Measurements from ENCODE around the gene OR5B21.

Gene OR5B21

DNA sequence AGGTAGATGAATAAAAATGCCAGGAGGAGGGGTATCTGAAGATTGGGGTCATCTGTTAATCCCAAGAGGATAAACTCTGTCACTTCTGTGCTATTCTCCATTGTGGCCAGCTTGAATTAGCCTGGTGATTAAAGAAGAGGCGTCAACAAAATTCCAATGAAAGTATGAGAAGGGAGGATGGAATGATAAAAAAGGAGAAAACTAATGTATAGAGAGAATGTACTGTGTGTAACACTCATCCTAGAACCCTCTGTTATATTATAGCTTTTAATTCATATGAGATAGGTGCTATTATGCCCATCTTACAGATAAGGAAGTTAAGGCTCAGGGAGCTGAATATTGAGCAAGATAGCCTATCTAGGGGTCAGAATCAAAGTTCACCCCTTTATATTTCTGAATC lies at the start of gene OR5B21:
OR5B21 (minus strand) TSS at position 101 of the 400 bp plus-strand sequence; CDS start at position 101, 0 bp downstream.
- DNase-seq, result no peak

DNA sequence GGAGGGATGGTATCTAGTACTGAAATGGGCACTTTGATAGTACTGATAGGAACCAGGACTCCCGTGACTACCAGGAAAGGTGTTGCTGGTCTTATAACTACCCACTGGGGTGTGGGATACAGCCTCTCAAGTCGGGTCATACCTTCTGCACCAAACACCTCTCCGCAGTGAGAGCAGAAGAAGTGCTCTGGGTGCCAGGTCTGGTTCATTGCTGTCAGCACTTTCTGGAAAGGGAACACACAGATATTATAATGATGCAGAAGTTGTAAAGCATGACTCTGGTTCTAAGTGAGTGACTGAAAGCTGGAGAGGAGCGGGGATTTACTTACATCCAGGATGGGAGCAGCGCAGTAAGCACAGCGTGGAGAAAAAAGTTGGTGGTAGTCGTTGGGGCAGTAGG lies 41.7 kb upstream of the OR5B21 start:
- DNase-seq, result no peak

DNA sequence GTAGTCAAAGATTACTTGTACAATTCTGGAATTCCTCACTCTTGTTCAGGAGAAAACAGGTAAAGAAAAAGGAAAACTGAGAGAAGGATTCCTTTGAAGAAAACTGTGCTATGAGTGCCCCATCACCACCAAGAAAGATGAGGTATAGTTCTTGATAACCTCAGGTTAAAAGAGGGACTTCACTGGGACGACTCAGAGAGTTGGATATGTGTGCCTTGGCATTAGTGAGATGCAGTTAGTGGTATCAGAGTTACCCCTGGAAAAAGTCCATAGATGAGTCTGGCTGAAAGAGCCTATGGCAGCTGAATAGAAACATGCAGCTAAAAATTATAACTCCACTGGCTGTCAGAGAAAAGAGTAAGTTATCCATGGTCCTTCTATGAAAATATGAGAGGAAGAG lies 38.9 kb upstream of the OR5B21 start:
- DNase-seq, result no peak

DNA sequence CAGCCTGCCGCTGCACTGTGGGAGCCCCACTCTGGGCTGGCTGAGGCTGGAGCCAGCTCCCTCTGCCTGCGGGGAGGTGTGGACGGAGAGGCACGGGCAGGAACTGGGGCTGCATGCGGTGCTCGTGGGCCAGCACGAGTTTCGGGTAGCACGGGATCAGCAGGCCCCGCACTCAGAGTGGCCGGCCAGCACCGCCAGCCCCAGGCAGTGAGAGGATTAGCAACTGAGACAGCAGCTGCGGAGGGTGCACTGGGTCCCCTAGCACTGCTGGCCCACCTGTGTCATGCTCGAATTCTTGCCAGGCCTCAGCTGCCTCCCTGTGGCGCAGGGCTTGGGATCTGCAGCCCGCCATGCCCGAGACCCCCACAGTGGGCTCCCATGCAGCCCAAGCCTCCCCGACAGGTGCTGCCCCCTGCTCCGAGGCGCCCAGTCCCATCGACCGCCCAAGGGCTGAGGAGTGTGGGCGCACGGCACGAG lies 24.0 kb upstream of the OR5B21 start:
- DNase-seq, result no peak

DNA sequence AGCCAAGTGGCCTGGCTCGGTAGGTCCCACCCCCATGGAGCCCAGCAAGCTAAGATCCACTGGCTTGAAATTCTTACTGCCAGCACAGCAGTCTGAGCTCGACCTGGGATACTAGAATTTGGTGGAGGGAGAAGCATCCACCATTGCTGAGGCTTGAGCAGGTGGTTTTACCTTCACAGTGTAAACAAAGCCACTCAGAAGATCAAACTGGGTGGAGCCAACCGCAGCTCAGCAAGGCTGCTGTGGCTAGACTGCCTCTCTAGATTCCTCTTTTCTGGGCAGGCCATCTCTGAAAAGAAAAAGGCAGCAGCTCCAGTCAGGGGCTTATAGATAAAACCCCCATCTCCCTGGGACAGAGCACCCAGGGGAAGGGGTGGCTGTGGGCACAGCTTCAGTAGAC lies 22.3 kb upstream of the OR5B21 start:
- no peak for DNase-seq

DNA sequence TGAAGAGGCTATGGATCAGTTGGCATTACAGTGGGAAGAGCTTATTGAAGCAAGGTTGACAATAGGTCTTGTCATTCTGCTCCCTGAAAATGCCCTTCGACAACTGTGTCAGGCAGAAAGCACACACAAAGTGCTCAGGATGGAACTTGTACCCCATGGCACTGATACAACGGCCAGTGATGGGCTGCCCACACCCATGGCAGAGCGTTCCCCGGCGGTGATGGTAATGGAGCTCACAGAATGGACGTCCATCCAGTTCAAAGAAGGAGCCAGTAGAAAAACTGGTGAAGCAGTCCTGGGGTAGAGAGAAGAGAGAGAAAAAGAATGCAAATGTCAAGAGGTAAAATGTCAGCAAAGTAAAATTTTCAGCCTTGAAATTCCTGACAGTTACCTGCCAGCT lies 19.5 kb upstream of the OR5B21 start:
- DNase-seq, result no peak

DNA sequence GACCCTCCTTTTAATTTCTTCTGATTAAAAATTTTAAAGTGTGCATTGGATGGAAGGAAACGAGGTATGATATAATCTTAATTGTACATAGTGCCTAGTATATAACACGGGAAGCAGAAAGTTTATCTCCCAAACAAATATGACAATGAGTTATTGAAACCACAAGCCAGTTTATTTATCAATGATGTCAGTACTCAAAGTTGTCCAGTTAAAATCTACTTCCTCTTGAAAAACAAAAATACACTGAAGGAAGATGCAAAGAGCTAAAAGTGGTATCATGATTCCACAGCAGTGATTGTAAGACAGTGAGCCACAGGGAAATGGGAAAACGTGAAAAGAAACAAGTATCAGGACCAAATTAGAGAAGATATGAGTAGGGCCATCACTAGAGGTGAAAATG lies 18.8 kb upstream of the OR5B21 start:
- peak; percentile 16 for DNase-seq

DNA sequence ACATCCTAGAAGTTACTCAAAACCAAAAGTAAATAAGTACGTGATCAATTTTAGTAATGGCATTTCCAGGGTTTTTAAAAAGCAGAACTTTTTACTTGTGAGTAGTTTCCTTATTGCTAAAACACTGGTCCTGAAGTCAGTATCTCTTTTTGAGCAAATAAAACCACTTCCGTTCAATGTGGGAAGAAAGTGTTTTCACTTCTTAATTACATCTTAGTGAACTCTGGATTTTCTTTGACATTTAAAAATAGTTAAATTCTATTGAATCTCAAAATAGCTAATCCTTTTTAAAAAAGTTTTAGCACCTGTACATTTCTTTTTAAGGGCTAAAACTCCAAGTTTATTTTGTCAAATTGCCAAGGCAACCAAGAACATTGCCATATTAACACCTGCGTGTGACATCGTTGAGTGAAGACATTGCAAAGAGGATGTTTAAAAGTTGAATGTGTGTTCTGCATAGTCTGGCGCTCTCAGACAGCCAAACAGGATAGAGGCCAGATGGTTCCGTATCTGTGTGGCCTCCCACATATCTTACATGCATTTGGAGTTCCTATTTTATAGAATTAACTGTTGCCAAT lies 17.2 kb upstream of the OR5B21 start:
- peak; percentile 56 for DNase-seq

DNA sequence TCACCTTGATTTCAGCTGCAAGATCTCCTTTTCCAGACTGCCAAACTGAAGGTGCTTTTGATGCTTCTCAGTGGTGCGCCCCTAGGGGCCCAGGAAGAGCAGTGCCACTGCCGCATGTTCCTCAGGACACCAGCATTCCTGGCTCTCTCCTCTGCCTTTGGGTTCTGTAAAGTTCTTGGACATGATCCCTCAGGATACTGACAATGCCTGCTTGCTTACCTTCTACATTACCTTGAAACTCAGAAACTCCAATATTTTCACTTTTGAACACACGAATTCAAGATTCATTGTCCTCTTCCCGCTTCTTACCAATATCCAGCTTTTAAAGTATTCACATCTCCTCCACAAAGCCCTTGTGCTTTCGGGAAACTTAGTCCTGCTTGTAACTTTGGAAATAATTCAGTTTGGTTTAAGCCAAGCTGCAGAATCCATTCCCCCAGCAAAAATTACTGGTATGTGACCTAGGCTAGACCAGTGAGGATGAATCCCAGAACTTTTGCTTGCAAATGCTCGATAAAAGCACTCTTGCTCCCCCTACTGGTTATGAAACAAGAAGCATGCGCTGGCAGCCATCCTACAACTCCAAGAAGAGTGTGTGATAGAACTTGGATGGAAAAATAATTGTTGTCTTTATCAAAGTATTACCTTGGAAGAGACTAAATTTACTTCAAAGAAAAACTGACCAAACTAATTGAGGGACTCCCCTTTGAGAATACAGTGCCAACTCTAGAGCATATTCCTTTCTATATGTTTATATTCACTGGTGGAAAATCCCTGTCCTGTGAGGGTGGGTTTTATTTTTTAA lies 16.5 kb upstream of the OR5B21 start:
- peak; percentile 93 for DNase-seq

DNA sequence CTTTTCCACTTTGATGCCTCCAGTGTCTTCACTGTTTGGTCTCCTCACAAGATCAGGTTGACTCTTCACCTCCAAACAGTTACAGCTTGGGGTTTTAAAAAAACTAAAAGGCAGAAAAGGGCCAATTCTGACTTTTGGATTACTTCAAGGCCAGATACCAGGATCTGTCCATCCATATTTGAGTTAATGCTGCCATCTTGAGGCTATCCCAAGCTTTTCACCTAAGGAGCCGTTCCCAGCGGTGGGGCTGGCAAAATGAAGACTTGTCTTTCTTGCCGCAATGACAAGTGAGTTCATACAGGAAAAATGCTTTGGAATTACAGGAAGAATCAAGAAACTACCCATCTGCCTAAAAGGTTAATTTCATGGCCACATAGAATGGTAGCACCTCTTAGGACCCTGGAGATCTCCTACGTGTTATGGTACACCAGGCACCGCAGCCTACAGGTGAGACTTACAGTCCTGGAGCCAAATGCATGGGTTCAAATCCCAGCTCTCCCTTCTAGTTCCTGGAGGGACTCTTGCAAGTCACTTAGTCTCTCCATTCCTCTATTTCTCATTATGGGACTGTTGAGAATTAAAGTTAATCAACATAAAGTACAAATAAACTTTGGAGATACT lies 6.0 kb upstream of the OR5B21 start:
- DNase-seq, result peak; percentile 82

DNA sequence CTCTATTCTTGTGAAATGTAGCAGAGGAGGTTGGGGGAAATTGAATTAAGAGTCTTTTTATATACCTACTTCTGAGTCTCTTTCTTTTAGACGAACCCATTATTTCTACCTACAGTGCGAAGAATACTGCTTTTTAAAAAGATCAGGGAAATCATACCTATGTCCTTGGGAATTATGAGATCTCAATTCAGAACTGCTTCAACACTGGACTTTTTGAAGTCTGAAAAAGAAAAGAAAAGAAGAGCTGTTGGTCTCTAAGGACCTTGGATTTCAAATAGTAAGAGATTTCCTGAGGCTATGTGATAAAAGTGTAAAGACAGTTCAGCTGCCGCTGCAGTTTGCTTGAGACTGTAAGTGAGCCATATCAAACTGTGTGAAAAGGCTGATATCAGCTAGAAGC lies 3.7 kb upstream of the OR5B21 start:
- peak; percentile 5 for DNase-seq

DNA sequence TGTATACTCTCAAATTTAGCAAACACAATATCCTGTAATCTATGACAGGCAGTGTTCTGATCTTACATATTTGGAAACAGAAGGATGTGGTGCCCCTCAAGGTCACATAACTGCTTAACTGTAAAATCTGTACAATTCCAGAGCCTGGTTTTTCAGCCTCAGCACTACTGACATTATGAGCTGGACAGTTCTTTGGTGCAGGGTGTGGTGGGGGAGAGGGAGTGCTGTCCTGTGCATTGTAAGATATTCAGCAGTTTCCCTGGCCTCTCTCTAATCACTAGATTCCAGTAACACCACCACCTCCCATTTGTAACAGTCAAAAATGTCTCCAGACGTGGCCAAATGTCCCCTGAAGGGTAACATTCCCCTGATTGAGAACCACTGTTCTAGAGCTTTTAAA lies 1.8 kb upstream of the OR5B21 start:
- DNase-seq, result peak; percentile 46

DNA sequence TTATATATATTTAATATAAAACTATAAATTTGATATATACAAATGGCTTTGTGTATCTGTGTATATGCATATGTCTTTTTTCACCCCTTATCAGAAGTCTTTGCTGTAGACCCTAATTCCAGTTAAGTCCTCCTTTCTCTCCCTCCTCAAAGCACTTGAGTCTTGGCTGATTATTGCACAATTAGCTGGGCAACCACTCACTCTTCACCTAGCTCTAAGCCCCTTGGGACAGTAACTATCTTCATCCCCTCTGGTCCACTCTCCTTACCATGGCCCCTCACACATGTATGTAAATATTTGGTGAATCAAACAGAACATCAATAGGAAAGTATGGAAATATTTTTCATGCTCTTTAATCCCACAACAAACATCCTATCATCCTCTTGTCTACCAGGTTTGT lies 909 bp upstream of the OR5B21 start:
- DNase-seq, result no peak

DNA sequence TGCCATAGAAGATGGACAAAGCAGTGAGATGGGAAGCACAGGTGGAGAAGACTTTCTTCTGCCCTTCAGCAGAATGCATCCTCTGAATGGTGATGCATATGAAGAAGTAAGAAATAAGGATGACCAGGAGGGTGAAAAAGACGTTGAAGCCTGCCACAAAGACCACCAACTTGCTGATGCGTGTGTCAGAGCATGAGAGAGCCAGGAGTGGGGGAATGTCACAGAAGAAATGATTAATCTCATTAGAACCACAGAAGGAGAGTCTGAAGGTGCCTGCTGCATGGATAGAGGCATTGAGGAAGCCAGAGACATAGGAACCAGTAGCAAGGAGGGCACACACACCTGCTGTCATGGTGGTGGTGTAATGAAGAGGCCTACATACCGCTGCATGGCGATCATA lies 550 bp downstream of the OR5B21 start:
- no peak for DNase-seq

DNA sequence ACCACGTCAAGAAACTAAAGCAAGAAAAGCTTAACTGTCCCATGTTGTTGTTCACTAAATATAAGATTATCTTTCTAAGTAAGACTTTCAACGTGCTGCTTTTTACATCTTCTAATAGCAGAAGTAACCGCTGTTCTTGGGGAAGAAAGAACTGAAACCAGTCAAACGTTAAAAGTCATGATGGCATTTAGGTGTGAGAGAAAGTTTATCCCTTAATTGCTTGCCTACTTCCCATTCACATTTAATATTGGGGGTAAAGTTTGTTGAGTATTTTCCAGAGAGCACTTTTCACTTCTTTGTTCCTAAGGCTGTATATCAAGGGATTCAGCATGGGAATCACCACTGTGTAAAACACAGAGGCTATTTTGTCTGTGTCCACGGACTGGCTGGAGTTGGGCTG lies 970 bp downstream of the OR5B21 start:
- no peak for DNase-seq

DNA sequence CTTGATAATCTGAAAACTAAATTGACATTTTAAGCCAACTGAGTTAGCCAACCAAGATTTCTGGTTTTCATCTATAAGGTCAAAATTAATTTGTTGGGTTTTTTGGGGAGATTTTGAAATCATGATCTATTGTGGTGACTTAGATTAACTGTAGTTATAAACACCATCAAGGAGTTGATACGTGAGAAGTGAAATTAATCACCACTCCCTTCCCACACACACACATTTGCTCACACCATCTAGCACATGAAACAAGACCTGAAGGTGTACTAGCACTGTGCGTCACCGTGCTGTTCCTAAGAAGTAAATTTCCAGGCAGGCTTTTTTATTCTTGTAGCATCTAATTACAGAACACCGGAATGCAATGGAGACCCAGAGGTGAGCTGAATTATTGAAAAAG lies 2.1 kb downstream of the OR5B21 start:
- no peak for DNase-seq

DNA sequence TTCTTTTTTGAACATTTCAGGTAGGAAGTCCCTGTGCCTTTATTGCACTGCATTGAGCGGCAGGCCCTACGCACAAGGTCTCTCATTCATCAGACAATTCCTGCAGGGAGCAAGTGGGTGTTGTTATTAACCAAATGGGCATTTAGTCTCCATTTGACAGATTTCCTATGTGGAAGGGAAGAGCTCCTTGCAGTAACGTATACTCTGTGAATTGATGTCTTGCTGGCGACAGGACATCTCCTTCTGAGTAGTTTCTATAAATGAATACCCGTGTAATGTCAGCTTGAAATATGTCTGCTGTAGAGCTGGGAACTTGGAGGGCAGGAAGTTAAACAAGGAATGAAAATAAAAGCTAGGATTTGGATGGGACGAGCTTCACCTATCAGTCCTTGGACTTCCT lies 3.7 kb downstream of the OR5B21 start:
- DNase-seq, result no peak

DNA sequence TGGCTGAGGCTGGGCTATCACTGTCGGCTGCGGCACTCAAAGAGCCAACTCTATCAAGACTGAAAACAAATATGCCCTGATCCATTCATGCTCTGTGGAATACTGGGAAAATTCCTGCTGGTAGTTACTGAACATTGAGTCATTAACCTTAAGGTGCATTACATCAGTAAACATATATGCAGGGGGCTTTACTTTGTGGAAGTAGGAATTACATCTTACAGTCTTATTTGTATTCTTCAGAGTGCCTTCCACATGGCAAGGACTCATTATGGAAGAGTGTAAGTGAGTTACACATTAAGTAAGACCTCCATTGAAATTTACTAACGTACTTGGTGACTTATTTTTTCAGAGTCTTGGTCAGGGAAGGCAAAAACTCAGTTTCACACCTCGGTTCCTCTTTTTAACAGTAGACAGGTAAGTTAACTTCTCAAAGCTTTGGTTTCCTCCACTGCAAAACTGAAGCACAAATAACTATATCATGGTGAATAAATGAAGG lies 4.5 kb downstream of the OR5B21 start:
- no peak for DNase-seq

DNA sequence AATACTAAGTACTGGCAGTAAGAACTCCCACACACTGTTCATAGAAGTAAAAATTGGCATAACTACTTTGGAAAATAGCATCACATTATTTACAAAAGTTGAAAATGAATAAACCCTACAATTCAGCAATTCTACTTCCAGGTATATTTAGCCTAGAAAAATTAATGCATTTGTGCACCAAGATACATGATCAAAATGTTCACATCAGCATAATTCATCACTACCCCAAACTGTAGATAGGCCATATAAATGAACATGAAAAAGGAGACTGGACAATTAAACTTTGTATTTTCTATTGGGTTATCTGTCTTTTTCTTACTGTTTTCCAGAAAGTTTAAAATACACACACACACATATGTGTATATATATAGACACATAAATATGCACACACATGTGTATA lies 5.9 kb downstream of the OR5B21 start:
- DNase-seq, result no peak

DNA sequence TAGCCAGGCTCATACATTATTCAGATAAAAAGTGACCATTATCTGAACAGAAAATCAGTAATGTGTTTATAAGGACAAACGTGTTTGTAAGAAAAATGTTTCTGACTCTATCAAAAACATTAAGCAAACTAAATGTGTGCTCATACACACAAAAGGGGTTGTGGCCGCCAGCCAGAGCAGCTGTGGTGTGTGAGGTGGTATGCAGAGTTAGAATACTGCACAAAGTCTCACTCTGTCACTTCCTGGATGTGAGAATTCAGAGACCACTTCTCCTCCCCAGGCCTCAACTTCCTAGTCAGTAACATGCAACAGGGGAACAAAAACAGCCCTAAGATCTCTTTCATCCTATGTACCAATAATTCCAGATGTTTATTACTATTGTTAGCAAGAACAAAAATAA lies 9.4 kb downstream of the OR5B21 start:
- peak; percentile 25 for DNase-seq

DNA sequence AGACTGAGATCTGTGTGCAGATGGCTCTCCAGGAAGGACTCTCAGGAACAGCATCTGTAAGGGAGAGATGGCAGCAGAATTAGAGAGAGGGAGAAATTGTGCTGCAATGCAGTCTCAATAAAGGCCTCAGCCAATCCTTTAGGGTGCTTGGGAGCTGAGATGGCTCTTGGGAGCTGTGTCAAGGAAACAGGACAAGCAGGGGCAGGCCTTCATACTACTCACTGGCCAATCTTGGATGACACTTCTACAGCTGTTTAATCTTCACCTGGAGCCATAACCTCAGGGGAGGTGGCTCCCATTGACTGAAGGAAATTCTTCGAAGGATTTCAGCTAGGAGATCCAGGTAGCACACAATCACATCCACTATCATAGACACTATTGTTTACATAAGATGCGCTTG lies 10.0 kb downstream of the OR5B21 start:
- no peak for DNase-seq

DNA sequence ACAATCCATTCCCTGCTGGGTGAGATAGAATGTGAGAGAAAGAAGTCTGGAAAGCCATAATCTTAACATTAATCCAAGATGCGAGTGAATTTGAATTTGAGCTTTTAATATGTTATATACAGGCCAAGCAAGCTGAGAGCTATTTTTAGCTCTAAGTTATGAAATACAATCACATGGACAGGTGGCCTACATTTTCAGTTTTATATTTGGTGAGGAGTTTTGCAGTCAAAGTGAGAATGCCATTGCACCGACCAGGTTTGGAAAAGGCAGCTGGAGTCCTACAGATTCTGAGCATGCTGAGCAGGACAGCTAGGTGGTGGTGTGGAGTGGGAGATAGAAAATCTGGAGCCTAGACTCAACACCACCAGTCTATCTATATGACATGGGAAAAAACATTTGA lies 12.0 kb downstream of the OR5B21 start:
- no peak for DNase-seq

DNA sequence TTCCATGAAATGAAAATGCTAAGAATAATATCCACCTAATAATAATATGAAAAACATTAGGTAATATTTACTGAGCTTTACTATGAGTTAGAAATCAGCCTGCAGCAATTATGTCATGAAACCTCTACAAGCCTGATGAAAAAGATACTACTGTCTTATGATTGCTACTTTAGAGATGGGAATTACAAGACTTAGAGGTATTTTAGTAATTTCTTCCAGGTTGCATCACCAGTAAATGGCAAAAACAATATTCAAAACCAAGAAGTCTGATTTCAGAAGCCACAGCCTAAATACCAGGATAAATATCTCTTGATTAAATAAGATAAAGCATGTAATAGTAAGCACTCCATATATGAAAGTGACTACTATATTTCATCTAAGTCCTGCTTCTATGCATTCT lies 13.8 kb downstream of the OR5B21 start:
- no peak for DNase-seq

DNA sequence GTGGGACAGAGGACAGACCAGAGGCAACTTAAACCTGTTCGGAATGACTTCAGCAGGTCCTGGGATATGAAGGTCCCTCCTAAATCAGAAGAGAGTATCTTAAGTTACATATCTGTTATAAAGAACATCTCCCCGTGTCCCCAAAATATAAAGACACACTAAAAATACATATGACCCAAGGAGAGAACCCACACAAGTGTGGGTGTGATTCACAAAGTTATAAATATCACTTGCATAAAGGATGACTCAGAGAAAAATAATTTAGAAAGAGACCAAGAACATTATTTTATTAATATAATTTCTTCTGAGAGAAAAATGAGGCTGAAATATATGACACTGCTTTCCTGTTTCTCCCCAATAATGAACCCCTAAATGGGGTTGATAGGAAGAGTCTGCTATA lies 14.2 kb downstream of the OR5B21 start:
- no peak for DNase-seq

All from hematopoietic multipotent progenitor cell treated with erythropoietin and hydrocortisone succinate and interleukin-3 and kit ligand, for 6 days (in vitro differentiated cells).